22Rv1 (cell line): ENCODE data around the gene CDKN2D.

ENCODE experiments used
- CTCF ChIP-seq: fragments of 450-650 bp; IDR thresholded peaks from 2 replicates; pipeline ENCODE4 v1.5.1; 2017; ENCODE audit warnings: mild to moderate bottlenecking
- ZFX ChIP-seq: fragments of 450-650 bp; IDR thresholded peaks from 2 replicates; pipeline ENCODE4 v1.6.1; 2017; ENCODE audit warnings: antibody characterized with exemption, borderline replicate concordance

- TF ChIP-seq CTCF (no peak), ZFX (no peak)
Observed at GRCh38 chr19:10562609-10563008, 6.2 kb downstream of the CDKN2D start.
